Muscle layer of duodenum (tissue), 2 donors: ENCODE data around the gene NDUFA5.

Experiments
- H3K27ac ChIP-seq: one replicate; pipeline ENCODE4 v1.7.0; 2013; ENCODE audit warnings: mild to moderate bottlenecking, low read length
- H3K27me3 ChIP-seq: one replicate; pipeline ENCODE4 v1.7.0; 2013; ENCODE audit warnings: low read depth, mild to moderate bottlenecking, control low read depth, low read length
- H3K36me3 ChIP-seq, 2 donors: one replicate each; pipeline ENCODE4 v1.7.0; 2013; ENCODE audit warnings: low read length in 2 of 2, control low read depth in 1 of 2, mild to moderate bottlenecking in 1 of 2; ENCODE audit not compliant: insufficient read depth in 2 of 2, control insufficient read depth in 1 of 2
- H3K4me1 ChIP-seq, 2 donors: one replicate each; pipeline ENCODE4 v1.7.0; 2013; ENCODE audit warnings: low read length in 2 of 2, mild to moderate bottlenecking in 2 of 2, control low read depth in 1 of 2, moderate library complexity in 1 of 2; ENCODE audit not compliant: insufficient read depth in 2 of 2, control insufficient read depth in 1 of 2
- H3K4me3 ChIP-seq, 2 donors: one replicate each; pipeline ENCODE4 v1.7.0; 2013; ENCODE audit warnings: low read length in 2 of 2, low read depth in 1 of 2, mild to moderate bottlenecking in 1 of 2
- H3K9me3 ChIP-seq, 2 donors: one replicate each; pipeline ENCODE4 v1.7.0; 2013; ENCODE audit warnings: low read length in 2 of 2, control low read depth in 1 of 2, mild to moderate bottlenecking in 1 of 2; ENCODE audit not compliant: control insufficient read depth in 1 of 2
- donor health status: healthy.

The NDUFA5 gene

GRCh38 chr7:123557398-123558288 lies at the start of gene NDUFA5:
Gene NDUFA5, minus strand, starts transcription at chr7:123557818. Its CDS starts 23 bp downstream, at chr7:123557795.
- Histone ChIP-seq H3K36me3 (peaks cover 0 to 4% of the 10 kb centered on the region in 2 donors), H3K4me3 (peak within 1 kb of the TSS; percentile 98 to 99), H3K4me1 (peaks cover 14 to 35% of the 10 kb centered on the region in 2 donors), H3K9me3 (no peaks in the 10 kb centered on the region), H3K27ac (peak within 1 kb of the TSS; percentile 97), H3K27me3 (no peaks in the 10 kb centered on the region)

GRCh38 chr7:123604739-123605138 lies 47.1 kb upstream of the NDUFA5 start:
- no peak overlapping the region for H3K4me3 ChIP-seq

GRCh38 chr7:123602648-123603047 lies 45.0 kb upstream of the NDUFA5 start:
- no peak overlapping the region for H3K27ac ChIP-seq
- H3K27me3 ChIP-seq, result no peaks in the 10 kb centered on the region
- no peak overlapping the region for H3K4me3 ChIP-seq
- no peaks in the 10 kb centered on the region for H3K36me3 ChIP-seq
- no peaks in the 10 kb centered on the region for H3K4me1 ChIP-seq
- no peaks in the 10 kb centered on the region for H3K9me3 ChIP-seq

More at GRCh38 chr7:123604739-123605138, 47.1 kb upstream of the NDUFA5 start:
- Histone ChIP-seq H3K9me3 (no peaks in the 10 kb centered on the region), H3K27me3 (no peaks in the 10 kb centered on the region), H3K27ac (no peak overlapping the region), H3K36me3 (no peaks in the 10 kb centered on the region), H3K4me1 (no peaks in the 10 kb centered on the region)

- no peak within 1 kb of the TSS for H3K4me3 ChIP-seq
- H3K9me3 ChIP-seq, result no peaks in the 10 kb centered on the region
- H3K4me1 ChIP-seq, result no peaks in the 10 kb centered on the region
- no peaks in the 10 kb centered on the region for H3K27me3 ChIP-seq
- no peaks in the 10 kb centered on the region for H3K36me3 ChIP-seq
- no peak within 1 kb of the TSS for H3K27ac ChIP-seq
Observed at GRCh38 chr7:123601530-123601929, 43.9 kb upstream of the NDUFA5 start, which contains the start of gene ASB15. Gene ASB15, plus strand, starts transcription at chr7:123601821. Its CDS starts 12,682 bp downstream, at chr7:123614503.

GRCh38 chr7:123600876-123601275 lies 43.3 kb upstream of the NDUFA5 start:
- no peak overlapping the region for H3K27ac ChIP-seq

GRCh38 chr7:123599766-123600165 lies 42.1 kb upstream of the NDUFA5 start:
- H3K27me3 ChIP-seq, result no peaks in the 10 kb centered on the region
- no peak overlapping the region for H3K27ac ChIP-seq
- H3K9me3 ChIP-seq, result no peaks in the 10 kb centered on the region
- H3K4me3 ChIP-seq, result no peak overlapping the region
- no peaks in the 10 kb centered on the region for H3K4me1 ChIP-seq
- no peaks in the 10 kb centered on the region for H3K36me3 ChIP-seq

More at GRCh38 chr7:123600876-123601275, 43.3 kb upstream of the NDUFA5 start:
- H3K4me1 ChIP-seq, result no peaks in the 10 kb centered on the region
- no peaks in the 10 kb centered on the region for H3K9me3 ChIP-seq
- H3K4me3 ChIP-seq, result no peak overlapping the region
- no peaks in the 10 kb centered on the region for H3K27me3 ChIP-seq
- H3K36me3 ChIP-seq, result no peaks in the 10 kb centered on the region

- H3K36me3 ChIP-seq, result no peaks in the 10 kb centered on the region
- no peak overlapping the region for H3K27ac ChIP-seq
- no peaks in the 10 kb centered on the region for H3K4me1 ChIP-seq
- no peak overlapping the region for H3K4me3 ChIP-seq
- no peaks in the 10 kb centered on the region for H3K9me3 ChIP-seq
- no peaks in the 10 kb centered on the region for H3K27me3 ChIP-seq
Observed at GRCh38 chr7:123598657-123599056, 41.0 kb upstream of the NDUFA5 start.

- H3K4me1 ChIP-seq, result no peaks in the 10 kb centered on the region
- no peak overlapping the region for H3K4me3 ChIP-seq
- H3K36me3 ChIP-seq, result no peaks in the 10 kb centered on the region
- H3K27ac ChIP-seq, result no peak overlapping the region
- H3K27me3 ChIP-seq, result no peaks in the 10 kb centered on the region
- no peaks in the 10 kb centered on the region for H3K9me3 ChIP-seq
Observed at GRCh38 chr7:123594813-123595241, 37.2 kb upstream of the NDUFA5 start.

- Histone ChIP-seq H3K27ac (no peak overlapping the region), H3K9me3 (no peaks in the 10 kb centered on the region), H3K4me3 (no peak overlapping the region), H3K36me3 (no peaks in the 10 kb centered on the region), H3K4me1 (no peaks in the 10 kb centered on the region), H3K27me3 (no peaks in the 10 kb centered on the region)
Observed at GRCh38 chr7:123588376-123588775, 30.8 kb upstream of the NDUFA5 start.

GRCh38 chr7:123583821-123584220 lies 26.2 kb upstream of the NDUFA5 start:
- Histone ChIP-seq H3K27me3 (no peaks in the 10 kb centered on the region), H3K4me3 (no peak overlapping the region)

GRCh38 chr7:123581162-123581459 lies 23.5 kb upstream of the NDUFA5 start:
- H3K4me1 ChIP-seq, result no peaks in the 10 kb centered on the region
- H3K4me3 ChIP-seq, result no peak overlapping the region
- H3K9me3 ChIP-seq, result no peaks in the 10 kb centered on the region
- no peak overlapping the region for H3K27ac ChIP-seq
- no peaks in the 10 kb centered on the region for H3K27me3 ChIP-seq
- H3K36me3 ChIP-seq, result no peaks in the 10 kb centered on the region

More at GRCh38 chr7:123583821-123584220, 26.2 kb upstream of the NDUFA5 start:
- no peak overlapping the region for H3K27ac ChIP-seq
- no peaks in the 10 kb centered on the region for H3K36me3 ChIP-seq
- no peaks in the 10 kb centered on the region for H3K9me3 ChIP-seq
- no peaks in the 10 kb centered on the region for H3K4me1 ChIP-seq
